B cell (primary cell): ENCODE results near the gene GNG7.

ENCODE experiments used
- CTCF ChIP-seq: fragments of 200-600 bp; IDR thresholded peaks from one replicate; pipeline ENCODE4 v1.8.0; 2022; ENCODE audit warnings: antibody characterized with exemption, mild to moderate bottlenecking
- EZH2 ChIP-seq: IDR thresholded peaks from 2 replicates; pipeline ENCODE4 v1.6.1; 2012; ENCODE audit warnings: borderline replicate concordance, low read depth, mild to moderate bottlenecking, moderate library complexity, low read length; ENCODE audit not compliant: insufficient read depth, poor library complexity, severe bottlenecking

GRCh38 chr19:2594319-2594718 is 108.2 kb downstream of the GNG7 start:
- TF ChIP-seq CTCF (no peak), EZH2 (no peak)
